Umbilical cord (tissue), 2 donors: Measurements from ENCODE around the gene TRERF1. TPM values are rescaled to one million over a fixed set of nuclear protein-coding genes. Genes with fewer than 3 reads are reported as not detected.

Source experiments
- DNase-seq: peaks from one replicate; pipeline ENCODE4 v3.0.0-alpha.2; 2015; ENCODE audit warnings: low spot score
- total RNA-seq: library from RNA; depleted of rRNA; stranded (reverse); fragments of >200 nt; gene quantifications from one replicate; pipeline ENCODE4 v1.2.3, GENCODE V29; 2014; ENCODE audit warnings: low replicate concordance; ENCODE audit not compliant: insufficient read depth

TRERF1 gene
- total RNA-seq, 1 donor from 2014 or later, result 4.8 TPM

DNA sequence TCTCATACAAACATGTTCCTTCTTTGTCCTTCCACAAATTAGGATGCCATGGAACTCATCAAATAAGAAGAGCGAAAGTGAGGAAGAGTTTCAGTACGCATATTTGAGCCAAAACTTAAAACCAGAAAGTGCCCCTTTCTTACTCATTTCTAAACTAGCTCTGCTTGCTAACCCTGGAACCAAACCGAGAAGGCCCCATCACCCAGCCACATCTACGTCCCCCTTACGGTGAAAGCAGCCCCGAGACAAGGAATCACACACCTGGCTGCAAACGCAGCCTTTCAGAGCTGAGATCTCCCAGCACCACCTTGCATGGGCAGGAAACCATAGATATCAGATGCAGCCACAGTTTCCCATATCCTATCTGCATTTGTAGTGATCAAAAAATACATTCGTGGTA lies 28.5 kb downstream of the TRERF1 start:
- DNase-seq, result no peak

DNA sequence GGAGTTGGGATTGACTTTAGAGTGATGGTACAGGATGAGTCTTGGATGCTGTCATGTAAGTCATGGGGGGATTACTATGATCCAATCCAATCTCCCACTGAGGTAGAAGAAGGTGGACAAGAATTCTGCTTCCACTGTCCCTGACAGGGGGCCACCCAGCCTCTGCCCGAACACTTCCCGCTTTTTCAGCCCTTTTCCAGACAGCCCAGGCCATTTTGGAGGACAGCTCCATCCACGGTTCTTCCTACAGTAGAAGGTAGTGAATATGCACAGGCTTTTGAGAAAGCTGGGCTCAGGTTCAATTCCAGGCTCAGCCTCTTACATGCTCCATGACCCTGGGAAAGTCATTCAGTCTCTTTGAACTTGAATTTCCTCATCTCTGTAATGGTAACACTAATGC lies 31.0 kb downstream of the TRERF1 start:
- no peak for DNase-seq

DNA sequence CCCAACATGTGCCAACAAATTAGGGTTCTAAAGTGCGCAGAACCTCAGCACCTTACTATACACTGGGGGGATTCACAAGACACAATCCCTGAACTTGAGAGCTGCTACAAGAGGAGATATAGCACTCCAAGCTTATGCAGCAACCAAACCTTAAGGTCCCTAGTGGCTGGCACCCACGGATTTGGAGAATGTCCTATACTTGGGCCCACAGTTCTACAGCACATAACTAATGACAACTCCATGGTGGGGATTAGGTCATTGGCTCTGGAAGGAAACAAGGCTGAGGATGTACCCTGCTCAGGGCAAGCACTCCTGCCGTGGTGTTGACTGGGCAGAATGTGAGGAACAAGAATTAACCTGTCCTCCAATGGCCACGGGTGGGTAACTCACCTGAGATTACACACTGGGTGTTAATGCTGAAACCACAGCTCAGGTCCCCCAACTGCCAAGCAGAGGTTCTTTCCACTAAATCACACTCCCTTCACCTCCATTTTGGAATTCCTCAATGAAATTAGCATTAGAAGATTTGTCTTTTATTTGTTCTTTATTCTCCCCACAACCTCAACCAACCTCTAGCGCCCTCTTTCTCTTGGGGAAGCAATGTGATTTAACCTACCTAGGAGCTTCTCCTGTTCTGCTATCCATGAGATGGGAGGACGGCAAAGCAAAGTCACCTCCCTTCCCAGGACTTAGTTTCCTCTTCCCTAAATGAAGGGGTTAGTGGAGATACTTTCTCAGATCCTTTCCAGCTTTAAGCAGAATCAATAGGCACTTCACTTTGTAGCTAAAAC lies 32.0 kb downstream of the TRERF1 start:
- DNase-seq, result no peak

DNA sequence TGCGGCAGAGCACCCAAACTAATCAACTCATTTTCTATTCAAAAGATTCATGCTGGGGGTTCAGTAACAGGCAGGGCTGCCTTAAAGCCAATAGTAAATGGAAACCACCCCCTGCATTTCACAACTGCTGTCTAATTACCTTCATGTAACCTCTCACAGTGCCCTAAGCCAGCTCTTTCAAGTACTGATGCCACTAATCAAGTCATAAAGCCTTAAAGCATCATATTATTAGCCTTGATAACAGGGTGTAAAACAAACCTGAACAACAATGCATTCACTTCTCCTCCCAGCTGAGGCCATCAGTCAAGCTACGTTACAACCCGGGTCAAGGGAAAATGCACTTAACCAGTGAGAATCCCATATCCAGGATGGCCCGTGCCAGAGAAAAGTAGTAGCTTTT lies 33.0 kb downstream of the TRERF1 start:
- no peak for DNase-seq

DNA sequence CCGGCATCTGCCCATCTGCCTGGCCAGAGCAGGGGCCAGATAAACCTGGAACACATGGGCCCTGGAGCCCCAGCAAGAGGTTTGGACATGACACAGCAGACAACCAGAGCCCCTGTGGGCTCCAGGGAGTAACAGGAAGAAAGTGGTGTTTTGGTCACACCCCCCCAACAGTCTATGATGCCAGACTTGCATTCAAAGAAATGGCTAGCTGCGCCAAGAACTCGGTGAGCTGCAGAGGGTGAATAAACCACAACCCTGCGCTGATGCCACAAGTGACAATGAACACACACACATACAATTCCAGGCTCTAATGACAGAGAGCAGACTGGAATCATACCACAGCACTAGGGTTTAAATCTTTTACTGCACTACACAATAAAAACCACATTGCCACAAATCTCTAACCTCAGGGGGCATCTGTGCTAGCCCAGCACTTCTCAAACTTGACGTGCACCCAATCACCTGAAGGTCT lies 34.0 kb downstream of the TRERF1 start:
- DNase-seq, result no peak

DNA sequence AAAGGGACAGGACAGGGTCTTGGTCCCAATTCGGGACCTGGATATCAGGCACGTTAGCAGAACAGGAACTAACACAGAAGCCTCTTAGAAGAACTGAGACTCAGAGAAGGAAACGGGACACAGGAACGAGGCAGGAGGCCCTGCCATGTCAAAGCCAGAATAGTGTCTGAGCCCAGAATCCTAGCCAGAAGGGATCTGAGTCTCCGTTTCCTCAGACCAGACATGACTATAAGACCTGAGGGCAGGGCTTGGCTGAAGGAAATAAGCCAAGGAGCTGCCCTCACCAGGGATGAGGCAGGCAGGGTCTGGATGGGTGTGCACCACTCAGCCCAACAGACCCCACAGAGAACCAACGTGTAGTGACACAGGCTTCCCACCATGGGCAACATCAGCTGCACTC lies 40.3 kb downstream of the TRERF1 start:
- peak; percentile 48 for DNase-seq

DNA sequence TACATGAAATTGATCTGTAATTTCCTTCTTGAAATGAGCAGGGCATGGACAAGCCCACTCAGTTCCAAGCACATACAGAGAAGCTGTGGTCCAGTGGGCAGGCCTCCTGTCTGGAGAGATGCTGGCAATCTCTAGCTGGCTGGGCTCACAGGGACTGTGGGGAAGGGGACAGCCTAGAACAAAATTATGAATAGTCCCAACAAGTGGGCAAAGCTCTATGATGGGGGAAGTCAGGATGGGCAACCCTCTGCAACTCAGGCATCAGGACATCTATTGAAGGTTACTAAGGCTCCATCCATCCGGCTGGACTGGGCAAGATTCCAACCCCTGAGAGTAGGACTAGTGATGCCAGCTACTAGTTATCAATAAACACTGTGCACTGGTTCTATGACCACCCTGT lies 40.9 kb downstream of the TRERF1 start:
- DNase-seq, result no peak

DNA sequence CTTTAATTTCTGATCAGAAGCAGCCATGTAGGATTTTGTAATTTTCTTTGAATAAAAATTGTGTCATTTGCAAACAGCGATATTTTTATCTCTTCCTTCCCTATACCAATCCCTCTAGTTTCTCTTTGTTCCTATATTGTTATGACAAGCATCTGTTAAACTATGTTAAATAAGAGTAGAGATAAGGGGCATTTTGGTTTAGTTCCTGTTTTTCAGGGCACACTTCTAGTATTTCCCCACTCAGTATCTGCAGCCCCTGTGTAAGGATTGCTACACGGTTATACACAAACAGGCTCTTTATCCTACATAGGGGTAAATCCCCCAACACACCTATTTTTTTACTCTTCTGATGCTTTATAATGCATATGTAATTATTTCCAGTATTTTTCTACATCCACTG lies 42.1 kb downstream of the TRERF1 start:
- DNase-seq, result no peak

DNA sequence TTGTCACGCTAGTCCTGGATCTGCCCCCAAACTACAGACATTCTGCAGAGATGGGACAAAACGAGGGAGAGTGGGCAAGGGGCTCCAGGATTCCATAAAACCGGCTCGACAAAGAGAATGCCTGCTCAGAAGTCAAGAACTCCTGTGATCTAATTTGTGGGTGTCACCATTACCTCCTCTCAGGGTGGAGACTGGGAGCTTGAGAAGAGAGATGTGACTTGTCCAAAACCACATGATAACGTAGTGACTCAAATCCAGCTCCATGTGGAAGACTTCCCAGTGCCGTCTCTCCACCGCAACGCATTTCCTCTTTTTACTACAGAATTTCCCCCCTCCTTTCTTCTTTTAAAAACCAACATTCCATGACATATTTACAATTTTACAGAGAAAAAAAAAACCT lies 44.3 kb downstream of the TRERF1 start:
- DNase-seq, result peak; percentile 39

DNA sequence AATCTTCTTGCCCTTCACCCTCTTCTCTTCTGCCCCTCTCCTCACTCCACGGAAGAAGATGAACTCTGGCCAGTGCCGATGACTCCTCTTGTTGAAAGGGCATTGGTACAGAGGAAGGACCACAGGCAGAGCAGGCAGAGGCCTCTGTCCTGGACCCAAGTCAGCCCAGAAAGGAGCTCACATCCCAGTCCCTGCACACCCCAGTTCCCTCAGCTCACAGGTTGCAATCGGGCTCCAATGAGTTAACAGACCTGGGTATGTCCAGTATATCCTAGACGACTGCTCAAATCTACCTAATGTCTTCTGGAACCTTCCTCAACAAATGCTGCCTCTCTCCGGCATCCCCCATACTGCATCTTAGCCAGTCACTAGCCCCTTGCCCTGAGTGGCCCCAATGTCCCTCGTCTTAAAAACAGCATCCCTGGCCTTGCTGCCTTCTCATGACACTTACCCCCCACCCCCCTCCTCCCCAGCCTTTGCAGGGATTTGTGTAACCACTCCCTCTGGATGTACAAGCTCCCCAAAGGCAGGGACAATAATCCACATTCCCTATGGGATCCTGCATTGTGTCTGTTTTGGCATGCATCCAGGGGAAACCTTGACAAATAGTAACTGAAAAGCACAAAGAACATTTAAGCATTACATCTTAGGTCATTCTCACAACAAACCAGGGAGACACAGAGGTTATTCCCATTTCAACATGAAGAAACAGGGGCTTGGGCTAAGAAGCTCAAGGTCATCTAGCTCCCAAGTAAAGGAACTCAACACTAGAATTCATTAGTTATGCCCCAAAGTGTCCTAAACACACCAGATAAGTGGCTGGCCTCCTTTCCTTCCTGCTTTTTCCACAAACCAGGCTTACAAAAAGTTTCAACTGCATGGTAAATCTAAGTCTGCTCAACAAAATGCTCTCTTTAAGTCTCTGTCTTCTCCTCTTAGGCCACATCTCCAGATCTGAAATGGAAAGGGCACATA lies 45.1 kb downstream of the TRERF1 start:
- peak; percentile 17 for DNase-seq

DNA sequence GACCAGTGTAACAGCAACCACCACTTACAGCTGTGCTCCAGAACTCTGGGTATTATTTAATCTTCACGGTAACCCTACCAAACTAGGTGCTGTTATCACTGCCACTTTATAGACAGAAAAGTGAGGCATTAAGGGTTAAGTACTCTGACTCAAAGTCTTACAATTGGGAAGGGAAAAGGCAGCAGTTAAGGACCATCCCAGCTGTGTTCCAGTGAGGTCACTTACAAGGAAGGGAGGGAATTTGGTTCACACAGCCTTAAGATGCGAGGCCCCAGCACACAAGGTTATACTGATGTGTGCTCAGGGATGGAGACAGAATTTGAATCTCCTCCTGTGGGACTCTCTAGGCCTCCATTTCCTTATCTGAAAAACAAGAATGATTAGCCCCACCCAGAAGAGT lies 46.7 kb downstream of the TRERF1 start:
- peak; percentile 84 for DNase-seq

DNA sequence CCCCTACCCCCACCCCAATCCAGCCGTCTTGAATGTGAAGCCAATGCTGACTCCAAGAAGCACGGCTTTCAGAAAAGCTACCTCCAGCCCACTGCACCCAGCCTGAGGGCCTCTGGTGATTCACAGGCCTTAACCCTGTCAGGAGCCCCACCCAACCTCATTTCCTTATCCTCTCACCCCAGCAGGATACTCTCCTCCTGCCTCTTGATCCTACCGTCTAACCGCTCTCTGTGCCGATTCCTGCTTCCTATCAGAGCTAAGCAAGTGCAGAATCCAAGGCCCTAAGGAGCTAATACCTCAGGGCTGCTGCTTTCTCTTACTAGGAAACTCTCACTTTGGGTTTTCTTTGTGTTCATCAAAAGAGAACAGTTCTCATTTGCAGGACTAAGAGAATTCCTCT lies 47.2 kb downstream of the TRERF1 start:
- DNase-seq, result peak; percentile 95

DNA sequence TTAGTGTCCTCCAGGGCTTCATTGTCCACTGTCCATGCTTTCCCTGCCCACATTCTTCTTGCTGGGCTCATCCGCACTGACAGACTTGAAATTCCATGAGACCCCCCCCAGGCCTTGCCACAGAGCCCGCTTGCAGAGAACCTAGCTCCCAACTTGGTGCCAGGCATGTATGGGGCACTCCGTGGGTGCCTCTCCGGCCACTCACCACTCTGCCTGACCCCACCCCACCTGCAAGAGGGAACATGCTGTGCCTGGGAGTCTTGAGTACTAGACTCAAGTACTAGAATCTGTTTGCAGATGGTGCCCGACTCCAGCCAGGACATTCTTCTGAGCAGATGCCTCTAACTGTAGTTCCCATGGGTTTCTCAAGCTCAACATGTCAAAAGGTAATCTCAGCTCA lies 47.9 kb downstream of the TRERF1 start:
- DNase-seq, result no peak

DNA sequence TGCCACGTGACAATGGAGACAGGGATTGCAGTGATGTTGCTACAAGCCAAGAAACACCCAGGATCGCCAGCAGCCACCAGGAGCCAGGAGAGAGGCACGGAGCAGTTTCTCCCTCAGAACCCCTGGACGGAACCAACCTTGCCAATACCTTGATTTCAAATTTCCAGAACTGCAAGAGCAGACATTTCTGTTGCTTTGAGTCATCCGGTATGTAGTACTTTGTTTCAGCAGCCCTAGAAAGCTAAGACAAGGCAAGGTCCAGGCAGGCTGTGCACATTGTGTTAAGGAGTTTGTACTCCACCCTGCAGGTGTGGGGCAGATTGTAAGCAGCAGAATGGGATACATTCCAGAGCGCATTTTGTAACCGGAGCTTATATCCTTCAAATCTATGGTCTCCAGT lies 48.3 kb downstream of the TRERF1 start:
- peak; percentile 24 for DNase-seq

DNA sequence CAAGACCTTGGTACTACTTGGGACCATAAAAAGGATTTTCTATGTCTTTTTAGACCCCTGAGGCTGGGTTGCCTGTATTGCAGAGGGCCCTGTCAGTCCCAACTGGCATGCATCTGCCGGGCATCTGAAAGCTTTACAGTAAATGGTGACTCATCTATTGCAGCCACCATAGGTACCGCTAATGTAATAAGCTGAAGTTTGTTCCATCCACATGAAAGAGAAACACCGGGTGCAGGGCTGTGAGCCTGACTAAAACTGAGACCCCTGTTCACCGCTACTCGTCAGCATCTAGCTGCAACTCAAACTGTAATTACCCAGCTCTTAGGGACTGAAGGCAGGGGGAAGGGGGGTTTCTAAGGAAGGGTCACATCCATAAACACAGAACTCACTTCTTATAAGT lies 49.5 kb downstream of the TRERF1 start:
- peak; percentile 19 for DNase-seq

DNA sequence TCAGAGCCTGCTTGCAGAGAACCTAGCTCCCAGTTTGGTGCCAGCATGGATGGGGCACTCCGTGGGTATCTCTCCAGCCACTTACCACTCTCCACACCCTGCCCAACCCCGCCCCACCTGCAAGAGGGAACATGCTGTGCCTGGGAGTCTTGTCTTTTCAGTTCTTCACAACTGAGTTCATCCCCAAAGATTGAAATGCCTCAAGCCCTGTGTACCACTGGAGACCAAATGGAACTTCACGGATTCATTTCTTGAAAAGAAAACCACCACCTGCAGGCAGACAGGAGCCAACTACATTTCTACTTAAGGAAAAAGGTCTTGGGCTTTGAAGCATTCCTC lies 50.1 kb downstream of the TRERF1 start:
- no peak for DNase-seq

DNA sequence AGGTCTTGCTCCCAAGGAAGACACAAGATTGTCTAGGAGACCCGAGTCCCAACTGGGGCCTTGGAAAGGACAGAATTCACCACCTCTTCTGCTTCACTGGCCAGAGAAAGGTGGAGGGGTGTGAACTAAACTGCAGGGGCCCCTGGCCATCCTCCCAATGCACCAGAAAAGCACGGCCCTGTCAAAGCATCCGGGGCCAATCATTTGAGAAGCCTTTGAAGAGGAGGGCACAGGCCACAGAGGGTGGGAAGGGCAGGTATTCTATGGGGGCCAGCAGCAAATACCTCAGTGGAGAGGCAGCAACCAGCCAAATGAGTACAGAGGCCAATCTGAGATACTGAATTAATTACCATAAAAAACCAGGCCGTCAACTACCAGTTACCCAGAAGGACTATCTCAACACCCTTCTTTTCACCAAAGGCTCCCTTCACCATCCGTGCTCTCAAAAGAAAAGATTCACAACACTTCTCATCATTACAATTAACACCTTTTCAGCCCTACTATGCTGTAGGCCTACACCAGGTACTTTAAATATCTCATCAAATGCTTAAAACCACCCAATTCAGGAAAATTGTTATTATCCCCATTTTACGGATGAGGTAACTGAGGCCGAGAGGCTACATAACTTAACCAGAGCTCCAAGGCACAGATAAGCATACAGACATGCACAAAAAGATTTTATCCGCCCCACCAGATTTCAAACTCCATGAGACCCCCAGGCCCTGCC lies 50.7 kb downstream of the TRERF1 start:
- no peak for DNase-seq

DNA sequence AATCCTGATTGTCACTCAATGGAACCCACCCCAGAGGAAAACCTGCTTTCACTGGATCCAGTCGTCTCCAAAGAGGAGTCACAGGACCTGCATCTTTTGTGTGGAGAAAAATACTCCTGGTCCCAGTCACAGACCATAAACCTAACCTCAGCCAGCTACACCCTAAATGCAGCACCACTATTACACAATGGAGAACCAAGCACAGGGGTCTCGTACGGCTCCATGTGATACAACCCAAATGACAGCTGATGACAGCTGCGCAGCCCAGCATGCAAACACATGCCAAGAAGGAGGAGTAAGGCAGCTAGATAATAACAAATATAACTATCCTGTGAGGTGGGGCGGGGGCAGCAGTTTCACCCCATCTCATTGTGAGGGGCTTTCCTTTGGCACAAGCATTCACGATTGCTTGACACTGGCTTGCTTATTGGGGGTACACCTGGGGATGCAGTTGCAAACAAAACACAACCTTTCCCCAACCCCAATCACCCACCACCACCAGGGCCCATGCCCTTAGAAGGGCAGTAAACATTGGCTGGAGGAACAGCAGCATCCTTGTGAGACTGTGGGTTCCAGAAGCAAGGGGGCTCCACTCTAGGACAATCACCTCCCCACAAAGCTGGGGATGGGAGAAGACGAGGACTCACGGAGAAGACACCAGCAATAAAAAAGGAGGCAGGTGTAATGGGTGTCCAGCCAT lies 51.5 kb downstream of the TRERF1 start:
- DNase-seq, result no peak

DNA sequence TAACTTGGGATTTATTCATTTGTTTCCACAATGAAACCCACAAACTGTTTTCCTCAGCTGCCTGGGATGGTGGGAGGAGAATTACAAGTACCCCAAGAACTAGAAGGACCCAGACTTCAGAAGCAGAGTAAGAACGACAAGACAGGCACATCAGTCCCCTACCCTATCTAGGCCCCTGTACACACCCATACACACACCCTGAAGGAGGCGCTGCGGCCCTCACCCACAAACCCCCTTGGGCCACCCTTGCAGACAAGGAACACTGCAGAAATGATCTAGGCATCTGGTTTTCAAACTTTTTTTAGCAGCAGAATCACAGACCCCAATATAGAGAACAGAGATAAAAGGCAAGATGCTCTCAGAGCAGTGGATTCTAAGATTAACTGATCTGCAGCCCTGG lies 55.0 kb downstream of the TRERF1 start:
- peak; percentile 48 for DNase-seq

DNA sequence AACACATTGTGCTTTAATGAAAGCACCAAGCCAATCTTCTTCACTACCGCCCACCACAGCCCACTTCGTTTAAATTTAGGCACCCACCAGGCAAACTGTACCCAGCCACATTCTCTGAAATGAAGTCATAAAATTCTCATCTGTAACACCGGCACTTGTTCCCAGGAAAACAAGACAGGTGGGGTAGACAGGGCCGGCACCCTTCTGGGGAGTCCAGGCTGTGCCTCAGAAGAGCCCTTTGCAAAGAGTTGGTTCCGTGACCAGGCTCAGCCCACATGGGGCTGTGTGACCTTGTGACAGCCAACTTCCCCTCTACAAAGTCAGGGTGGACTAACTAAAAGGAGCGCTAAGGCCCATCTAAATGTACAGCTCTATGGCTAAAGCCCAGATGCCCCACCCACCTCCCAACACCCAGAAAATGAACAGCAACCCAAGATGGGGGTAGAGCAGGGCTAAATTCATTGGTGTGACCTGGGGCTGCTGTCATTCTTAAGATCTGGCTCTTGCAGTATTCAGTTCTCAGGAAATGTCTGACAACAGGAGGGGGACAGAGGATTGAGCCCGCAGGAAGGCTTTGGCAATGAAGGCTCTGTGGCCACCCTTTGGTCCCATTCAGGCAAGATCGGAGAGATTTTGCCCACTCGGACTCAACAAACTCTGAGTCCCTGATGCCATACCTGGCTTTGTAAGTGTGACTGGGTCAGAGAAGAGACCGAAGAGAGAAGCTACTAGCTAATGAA lies 56.7 kb downstream of the TRERF1 start:
- no peak for DNase-seq

DNA sequence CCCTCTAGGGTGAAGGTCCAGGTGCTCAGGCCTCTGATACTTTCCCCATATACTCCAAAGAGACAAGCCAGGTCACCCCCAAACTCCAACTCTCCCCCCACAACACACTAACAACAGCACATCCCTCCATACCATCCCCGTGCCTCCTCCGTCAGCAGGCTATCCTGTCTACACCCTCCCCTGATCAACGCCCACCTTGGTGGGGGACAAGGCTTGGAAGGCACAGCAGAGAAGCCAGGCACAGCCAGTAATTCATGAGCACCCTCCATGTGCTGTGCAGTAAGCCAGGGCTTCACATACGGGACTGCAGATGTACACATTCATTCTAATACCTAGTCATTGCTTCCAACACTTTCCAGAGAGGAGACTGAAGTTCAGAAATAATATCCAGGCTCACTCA lies 57.6 kb downstream of the TRERF1 start:
- peak; percentile 26 for DNase-seq
